Naive thymus-derived CD8-positive, alpha-beta T cell (primary cell): ENCODE results near the gene C15orf40. TPM values are rescaled to one million over a fixed set of nuclear protein-coding genes. Genes with fewer than 3 reads are reported as not detected.

Experiments
- ATAC-seq, 2 donors: fragments of 150-1000 bp; cut with Tn5 transposase in 1 of 2; sonication (Bioruptor Pico), chemical (Tn5 transposase) in 1 of 2; 1 replicate in 1 of 2; 2 replicates in 1 of 2; pipeline ENCODE4 v1.10.0; 2021; ENCODE audit warnings: mild to moderate bottlenecking in 2 of 2, moderate library complexity in 2 of 2
- POLR2A ChIA-PET: fragments of 350-600 bp; sonication (Branson Sonifier 250); formaldehyde crosslinking; loops from one replicate; lab custom pipeline; 2021; ENCODE audit warnings: antibody characterized with exemption; lab: Charles Lee
- DNase-seq, 10 donors: peaks; one replicate each; pipeline versions ENCODE4 v3.0.0 to v3.0.0-alpha.2; 2020 to 2022
- H3K27ac Mint-ChIP-seq, 10 donors: one replicate each; pipeline ENCODE4 v1.8.0; 2020 to 2022; ENCODE audit warnings: mild to moderate bottlenecking in 10 of 10, mixed read lengths in 10 of 10, moderate library complexity in 4 of 10, inconsistent platforms in 1 of 10
- H3K27me3 Mint-ChIP-seq, 5 donors: one replicate each; pipeline ENCODE4 v1.8.0; 2021 to 2022; ENCODE audit warnings: mixed read lengths in 5 of 5
- H3K36me3 Mint-ChIP-seq, 3 donors: one replicate each; pipeline ENCODE4 v1.8.0; 2020 to 2022; ENCODE audit warnings: mixed read lengths in 3 of 3, mild to moderate bottlenecking in 2 of 3, inconsistent platforms in 1 of 3
- H3K4me1 Mint-ChIP-seq, 4 donors: one replicate each; pipeline ENCODE4 v1.8.0; 2021 to 2022; ENCODE audit warnings: mixed read lengths in 4 of 4
- H3K4me3 Mint-ChIP-seq, 10 donors: one replicate each; pipeline ENCODE4 v1.8.0; 2020 to 2022; ENCODE audit warnings: mild to moderate bottlenecking in 10 of 10, mixed read lengths in 10 of 10, moderate library complexity in 6 of 10, inconsistent platforms in 1 of 10
- H3K9me3 Mint-ChIP-seq, 9 donors: one replicate each; pipeline ENCODE4 v1.8.0; 2020 to 2022; ENCODE audit warnings: mixed read lengths in 9 of 9, mild to moderate bottlenecking in 3 of 9, inconsistent platforms in 1 of 9, moderate library complexity in 1 of 9
- polyA plus RNA-seq, 3 donors: library from polyadenylated mRNA; unstranded; fragments of 300-500 nt; fragmentation: Illumina TruSeq; gene quantifications; one replicate each; pipeline ENCODE4 v1.2.3, GENCODE V29; 2021
- total RNA-seq, 8 experiments: library from RNA in 2 of 8; stranded (reverse) in 2 of 8; gene quantifications; one replicate each; pipeline ENCODE4 v1.2.3 and lab custom pipeline; 2021 to 2026

C15orf40 gene
- total and polyA plus RNA-seq, 5 experiments from 2014 or later = 48.4 to 87.5 (median 56.2) TPM

GRCh38 chr15:82968066-82968465, 43.4 kb downstream of the C15orf40 start:
- Mint-ChIP-seq H3K9me3 (no peaks in the 10 kb centered on the region), H3K4me1 (peaks cover 0 to 4% (median 2%) of the 10 kb centered on the region in 4 donors), H3K36me3 (no peaks in the 10 kb centered on the region), H3K27ac (no peak overlapping the region), H3K27me3 (no peaks in the 10 kb centered on the region), H3K4me3 (no peak overlapping the region)
- no peak for DNase-seq
- POLR2A ChIA-PET = no interaction called here
- no peak for ATAC-seq

GRCh38 chr15:82966671-82967071, 44.8 kb downstream of the C15orf40 start:
- Mint-ChIP-seq H3K27me3 (no peaks in the 10 kb centered on the region), H3K36me3 (no peaks in the 10 kb centered on the region), H3K27ac (no peak overlapping the region), H3K4me1 (peaks cover 0 to 4% (median 2%) of the 10 kb centered on the region in 4 donors), H3K4me3 (no peak overlapping the region), H3K9me3 (no peaks in the 10 kb centered on the region)
- DNase-seq = no peak
- POLR2A ChIA-PET = no interaction called here
- no peak for ATAC-seq

GRCh38 chr15:82964890-82965289, 46.5 kb downstream of the C15orf40 start:
- Mint-ChIP-seq H3K27me3 (no peaks in the 10 kb centered on the region), H3K27ac (no peak overlapping the region), H3K4me1 (peaks cover 0 to 4% (median 2%) of the 10 kb centered on the region in 4 donors), H3K36me3 (peaks cover 0 to 1% (median 0%) of the 10 kb centered on the region in 3 donors), H3K9me3 (no peaks in the 10 kb centered on the region), H3K4me3 (no peak overlapping the region)
- POLR2A ChIA-PET = no interaction called here
- ATAC-seq = no peak
- DNase-seq = no peak

GRCh38 chr15:82963471-82964341, 47.7 kb downstream of the C15orf40 start:
- POLR2A ChIA-PET = no interaction called here
- Mint-ChIP-seq H3K36me3 (peaks cover 0 to 1% (median 0%) of the 10 kb centered on the region in 3 donors), H3K4me1 (peaks cover 0 to 4% (median 2%) of the 10 kb centered on the region in 4 donors), H3K4me3 (no peak overlapping the region), H3K9me3 (no peaks in the 10 kb centered on the region), H3K27me3 (no peaks in the 10 kb centered on the region), H3K27ac (peak overlapping the region in 1 of 10 donors; percentile 61)
- DNase-seq = no peak
- ATAC-seq = no peak

GRCh38 chr15:82960766-82961165, 50.7 kb downstream of the C15orf40 start:
- H3K27ac Mint-ChIP-seq = no peak overlapping the region
- no peaks in the 10 kb centered on the region for H3K9me3 Mint-ChIP-seq
- no peak overlapping the region for H3K4me3 Mint-ChIP-seq
- H3K36me3 Mint-ChIP-seq = peaks cover 0 to 6% (median 0%) of the 10 kb centered on the region in 3 donors
- POLR2A ChIA-PET = no interaction called here
- ATAC-seq (no peak), DNase-seq (no peak)
- no peaks in the 10 kb centered on the region for H3K4me1 Mint-ChIP-seq
- no peaks in the 10 kb centered on the region for H3K27me3 Mint-ChIP-seq

- Mint-ChIP-seq H3K27me3 (peaks cover 0 to under 1% (median 0%) of the 10 kb centered on the region in 5 donors), H3K36me3 (peaks cover 0 to 6% (median 0%) of the 10 kb centered on the region in 3 donors), H3K4me1 (no peaks in the 10 kb centered on the region), H3K27ac (no peak overlapping the region), H3K9me3 (no peaks in the 10 kb centered on the region), H3K4me3 (no peak overlapping the region)
- ATAC-seq = no peak
- no peak for DNase-seq
- POLR2A ChIA-PET = no interaction called here
Measured at GRCh38 chr15:82959423-82959822, 52.0 kb downstream of the C15orf40 start.

GRCh38 chr15:82958638-82959037, 52.8 kb downstream of the C15orf40 start:
- POLR2A ChIA-PET = no interaction called here
- H3K4me3 Mint-ChIP-seq = no peak overlapping the region
- H3K27ac Mint-ChIP-seq = no peak overlapping the region
- no peaks in the 10 kb centered on the region for H3K4me1 Mint-ChIP-seq
- peaks cover 0 to 1% (median 0%) of the 10 kb centered on the region in 5 donors for H3K27me3 Mint-ChIP-seq
- no peak for ATAC-seq
- H3K9me3 Mint-ChIP-seq = no peaks in the 10 kb centered on the region
- no peak for DNase-seq
- H3K36me3 Mint-ChIP-seq = peaks cover 0 to 6% (median 0%) of the 10 kb centered on the region in 3 donors

GRCh38 chr15:82952158-82953081, 59.0 kb downstream of the C15orf40 start, which contains the start of gene HOMER2:
Gene HOMER2 (minus strand): TSS chr15:82952720. CDS start chr15:82952535, 185 bp downstream.
- no peaks in the 10 kb centered on the region for H3K9me3 Mint-ChIP-seq
- ATAC-seq = peak; percentile 79 to 88
- H3K36me3 Mint-ChIP-seq = peaks cover 0 to 2% (median 0%) of the 10 kb centered on the region in 3 donors
- peaks cover 0 to 6% (median 0%) of the 10 kb centered on the region in 4 donors for H3K4me1 Mint-ChIP-seq
- H3K4me3 Mint-ChIP-seq = peak within 1 kb of the TSS; percentile 59 to 84 (median 74)
- POLR2A ChIA-PET = no interaction called here
- peak in 5 of 10 donors; percentile 2 to 24 (median 15) for DNase-seq
- peaks cover 0 to 5% (median 1%) of the 10 kb centered on the region in 5 donors for H3K27me3 Mint-ChIP-seq
- H3K27ac Mint-ChIP-seq = peak within 1 kb of the TSS in 3 of 10 donors; percentile 13 to 48 (median 34)

GRCh38 chr15:82951472-82952157, 59.8 kb downstream of the C15orf40 start:
- POLR2A ChIA-PET = no interaction called here
- peaks cover 0 to 6% (median 1%) of the 10 kb centered on the region in 4 donors for H3K4me1 Mint-ChIP-seq
- ATAC-seq (no peak), DNase-seq (no peak)
- peaks cover 0 to 2% (median 0%) of the 10 kb centered on the region in 3 donors for H3K36me3 Mint-ChIP-seq
- peak overlapping the region in 6 of 10 donors; percentile 50 to 84 (median 75) for H3K4me3 Mint-ChIP-seq
- H3K9me3 Mint-ChIP-seq = no peaks in the 10 kb centered on the region
- H3K27me3 Mint-ChIP-seq = peaks cover 0 to 11% (median 1%) of the 10 kb centered on the region in 5 donors
- H3K27ac Mint-ChIP-seq = peak overlapping the region in 2 of 10 donors; percentile 13 to 48

- Mint-ChIP-seq H3K4me3 (no peak overlapping the region), H3K4me1 (peaks cover 0 to 6% (median 1%) of the 10 kb centered on the region in 4 donors), H3K9me3 (no peaks in the 10 kb centered on the region), H3K27me3 (peaks cover 0 to 15% (median 4%) of the 10 kb centered on the region in 5 donors), H3K27ac (no peak overlapping the region), H3K36me3 (no peaks in the 10 kb centered on the region)
- DNase-seq (no peak), ATAC-seq (no peak)
- POLR2A ChIA-PET = no interaction called here
Measured at GRCh38 chr15:82950746-82951370, 60.6 kb downstream of the C15orf40 start.

- POLR2A ChIA-PET = no interaction called here
- no peaks in the 10 kb centered on the region for H3K9me3 Mint-ChIP-seq
- H3K27me3 Mint-ChIP-seq = peaks cover 0 to 15% (median 4%) of the 10 kb centered on the region in 5 donors
- H3K4me1 Mint-ChIP-seq = peaks cover 0 to 6% (median 1%) of the 10 kb centered on the region in 4 donors
- DNase-seq (no peak), ATAC-seq (no peak)
- no peak overlapping the region for H3K4me3 Mint-ChIP-seq
- no peaks in the 10 kb centered on the region for H3K36me3 Mint-ChIP-seq
- H3K27ac Mint-ChIP-seq = no peak overlapping the region
Measured at GRCh38 chr15:82950295-82950694, 61.1 kb downstream of the C15orf40 start.
